ENCODE results near the gene KRTAP10-2. TPM values are rescaled to one million over a fixed set of nuclear protein-coding genes. Genes with fewer than 3 reads are reported as not detected.

The KRTAP10-2 gene
- total RNA-seq, 1 experiment from 2014 or later = not detected

- no peak overlapping the region for H3K27ac Mint-ChIP-seq (ENCODE audit: unreplicated experiment)
- CTCF ChIA-PET = no interaction called here
- intact Hi-C loops (cut with micrococcal nuclease; ENCODE audit: unreplicated experiment) = no loop called here
- BruUV-seq (replicated peaks) = no TSS peak
- H3K4me3 Mint-ChIP-seq (ENCODE audit: low read depth, unreplicated experiment) = no peak overlapping the region
- TF ChIP-seq CTCF (IDR thresholded peaks at IDR 0.05; ENCODE audit: unreplicated experiment) = no peak
- H3K36me3 Mint-ChIP-seq (ENCODE audit: insufficient read depth, unreplicated experiment) = no peaks in the 10 kb centered on the region
- peaks cover 41% of the 10 kb centered on the region for H3K27me3 Mint-ChIP-seq (ENCODE audit: unreplicated experiment)
- H3K9me3 Mint-ChIP-seq (ENCODE audit: low read depth, unreplicated experiment) = no peaks in the 10 kb centered on the region
- no peaks in the 10 kb centered on the region for H3K4me1 Mint-ChIP-seq (ENCODE audit: low read depth, unreplicated experiment)
- DNase-seq = no peak
Observed at GRCh38 chr21:44528634-44528995, 22.7 kb downstream of the KRTAP10-2 start.

DNA sequence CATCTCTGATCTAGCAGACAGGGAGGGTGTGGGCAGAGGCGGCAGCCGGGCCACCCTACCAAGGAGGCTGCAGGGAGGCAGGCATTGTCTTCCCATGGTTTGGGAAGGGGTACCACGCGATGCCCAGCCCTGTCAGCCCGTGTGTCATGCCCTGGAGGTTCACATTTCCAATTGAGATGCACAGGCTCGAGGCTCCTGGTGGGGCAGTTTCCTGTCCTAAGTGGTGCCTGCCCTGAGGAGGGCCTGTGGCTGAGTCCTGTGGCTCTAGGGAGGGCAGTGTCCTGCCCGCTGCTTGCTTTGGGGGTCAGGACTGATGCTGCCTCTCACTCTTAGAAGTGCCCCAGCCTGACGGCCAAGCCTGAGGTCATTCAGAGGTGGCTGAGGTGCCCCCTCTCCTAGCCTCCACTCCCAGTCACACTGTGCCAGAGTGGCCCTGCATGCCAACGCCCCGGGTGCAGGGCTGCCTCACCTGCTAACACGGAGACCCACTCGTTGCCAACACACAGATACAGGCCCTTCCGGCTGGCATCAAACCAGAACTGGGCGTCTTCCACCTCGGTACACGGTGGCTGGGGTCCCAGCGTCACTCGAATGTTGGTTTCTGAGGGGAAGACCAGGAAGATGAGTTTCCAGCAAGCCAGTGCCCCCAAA is 23.2 kb downstream of the KRTAP10-2 start:
- CTCF ChIA-PET = no interaction called here
- Mint-ChIP-seq H3K27me3 (ENCODE audit: unreplicated experiment) (peaks cover 41% of the 10 kb centered on the region), H3K4me1 (ENCODE audit: low read depth, unreplicated experiment) (no peaks in the 10 kb centered on the region), H3K4me3 (ENCODE audit: low read depth, unreplicated experiment) (no peak overlapping the region), H3K9me3 (ENCODE audit: low read depth, unreplicated experiment) (no peaks in the 10 kb centered on the region), H3K36me3 (ENCODE audit: insufficient read depth, unreplicated experiment) (no peaks in the 10 kb centered on the region), H3K27ac (ENCODE audit: unreplicated experiment) (no peak overlapping the region)
- intact Hi-C loops (cut with micrococcal nuclease; ENCODE audit: unreplicated experiment) = no loop called here
- TF ChIP-seq CTCF (IDR thresholded peaks at IDR 0.05; ENCODE audit: unreplicated experiment) = no peak
- DNase-seq = no peak
- no TSS peak for BruUV-seq (replicated peaks)

DNA sequence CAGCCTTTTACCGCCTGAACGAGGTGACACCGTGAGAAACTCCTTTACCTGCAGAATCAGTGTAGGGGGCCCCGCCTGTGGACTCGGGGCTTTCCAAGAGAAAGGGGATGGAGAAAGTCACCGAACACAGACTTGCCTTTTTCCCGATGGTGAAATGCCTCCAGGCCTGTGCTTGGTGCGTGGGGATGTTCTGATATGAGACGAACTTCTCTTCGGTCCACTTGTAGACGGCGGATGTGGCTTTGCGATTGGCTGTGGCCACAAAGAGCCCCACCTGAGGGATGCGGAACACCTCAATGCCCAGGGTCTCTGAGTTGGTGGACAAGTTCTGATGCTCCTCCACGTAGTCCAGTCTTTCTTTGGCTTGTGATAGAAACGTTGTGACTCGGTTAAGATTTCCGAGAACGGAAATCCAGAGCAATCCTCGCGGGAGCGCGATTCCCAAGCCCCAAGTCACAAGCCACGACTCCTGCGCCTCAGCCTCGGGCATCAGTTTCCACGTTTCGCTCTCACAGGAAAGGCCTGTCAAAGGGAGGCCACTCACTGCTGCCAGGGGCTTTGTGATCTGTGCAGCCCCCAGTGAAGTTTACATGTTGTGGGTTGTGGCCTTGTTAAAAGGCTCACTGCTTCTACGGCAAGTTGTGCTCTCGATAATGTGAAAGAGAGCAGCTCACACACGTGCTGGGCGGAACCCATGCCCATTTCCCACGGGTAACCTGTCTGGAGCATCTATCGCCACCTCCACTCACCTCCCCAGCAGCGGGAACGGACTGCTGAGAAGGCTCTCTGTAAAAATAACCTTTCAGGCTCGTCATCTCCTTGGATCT is 23.9 kb downstream of the KRTAP10-2 start:
- DNase-seq = no peak
- H3K27ac Mint-ChIP-seq (ENCODE audit: unreplicated experiment) = no peak overlapping the region
- H3K4me1 Mint-ChIP-seq (ENCODE audit: low read depth, unreplicated experiment) = no peaks in the 10 kb centered on the region
- H3K9me3 Mint-ChIP-seq (ENCODE audit: low read depth, unreplicated experiment) = no peaks in the 10 kb centered on the region
- BruUV-seq (replicated peaks) = no TSS peak
- H3K4me3 Mint-ChIP-seq (ENCODE audit: low read depth, unreplicated experiment) = no peak overlapping the region
- TF ChIP-seq CTCF (IDR thresholded peaks at IDR 0.05; ENCODE audit: unreplicated experiment) = no peak
- CTCF ChIA-PET = no interaction called here
- intact Hi-C loops (cut with micrococcal nuclease; ENCODE audit: unreplicated experiment) = no loop called here
- H3K36me3 Mint-ChIP-seq (ENCODE audit: insufficient read depth, unreplicated experiment) = no peaks in the 10 kb centered on the region
- peaks cover 38% of the 10 kb centered on the region for H3K27me3 Mint-ChIP-seq (ENCODE audit: unreplicated experiment)

DNA sequence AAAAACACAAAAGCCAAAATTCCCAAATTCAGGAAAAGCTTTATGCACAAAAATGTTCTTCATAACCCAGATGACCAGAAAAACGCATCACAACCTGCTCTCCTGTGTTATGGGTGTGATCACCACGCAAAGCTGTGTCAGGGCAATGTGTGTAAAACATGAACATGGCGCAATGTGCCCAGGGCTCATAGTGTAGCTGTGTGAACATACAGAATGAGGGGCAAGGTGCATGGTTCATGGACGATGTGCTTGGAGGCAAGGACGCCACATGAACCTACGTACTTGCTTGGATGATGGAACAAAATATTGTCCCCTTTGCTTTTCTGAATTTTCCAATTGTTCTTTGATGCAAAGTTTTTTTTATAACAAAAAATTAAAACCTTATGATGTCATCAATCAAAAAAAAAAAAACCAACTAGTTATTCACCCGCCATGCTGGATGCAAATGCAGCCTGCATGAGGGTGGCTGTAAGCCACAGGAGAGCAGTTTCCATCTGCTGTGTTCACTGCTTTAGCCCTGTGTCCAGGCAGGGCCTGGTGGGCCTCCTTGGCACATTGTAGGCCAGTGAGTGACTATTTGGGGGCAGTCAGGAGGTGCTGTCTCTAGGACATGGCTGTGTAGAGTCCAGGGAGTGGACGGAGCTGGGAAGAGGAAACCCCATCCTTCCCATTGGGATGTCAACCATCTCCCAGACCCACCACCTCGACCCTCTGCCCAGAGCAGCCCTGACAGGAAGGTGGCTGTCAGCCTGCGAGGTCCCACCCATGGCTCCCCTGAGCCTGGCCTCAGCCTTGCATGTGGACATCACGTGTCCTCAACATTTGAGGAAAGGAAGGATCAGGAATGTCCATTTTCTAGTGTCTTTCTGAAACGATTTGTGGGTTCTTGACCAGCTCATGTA is 25.0 kb downstream of the KRTAP10-2 start:
- Mint-ChIP-seq H3K36me3 (ENCODE audit: insufficient read depth, unreplicated experiment) (no peaks in the 10 kb centered on the region), H3K4me1 (ENCODE audit: low read depth, unreplicated experiment) (no peaks in the 10 kb centered on the region), H3K4me3 (ENCODE audit: low read depth, unreplicated experiment) (no peak overlapping the region), H3K27me3 (ENCODE audit: unreplicated experiment) (peaks cover 28% of the 10 kb centered on the region), H3K9me3 (ENCODE audit: low read depth, unreplicated experiment) (no peaks in the 10 kb centered on the region), H3K27ac (ENCODE audit: unreplicated experiment) (no peak overlapping the region)
- BruUV-seq (replicated peaks) = no TSS peak
- CTCF ChIA-PET = no interaction called here
- no peak for DNase-seq
- intact Hi-C loops (cut with micrococcal nuclease; ENCODE audit: unreplicated experiment) = no loop called here
- no peak for TF ChIP-seq CTCF (IDR thresholded peaks at IDR 0.05; ENCODE audit: unreplicated experiment)
